HL-60 (cell line): ENCODE data around the gene CRY2.

Experiments
- GABPA ChIP-seq: IDR thresholded peaks from 2 replicates; pipeline ENCODE4 v1.6.1; 2012; ENCODE audit warnings: low read depth
- POLR2AphosphoS5 ChIP-seq: IDR thresholded peaks from 2 replicates; pipeline ENCODE4 v1.6.1; 2012; ENCODE audit warnings: low read depth
- REST ChIP-seq: IDR thresholded peaks from 2 replicates; pipeline ENCODE4 v1.6.1; 2012; ENCODE audit warnings: low read depth; ENCODE audit not compliant: insufficient replicate concordance
- TF ChIP-seq, protein P1 (sequence below): IDR thresholded peaks from one replicate; pipeline ENCODE4 v1.5.1; 2011; ENCODE audit warnings: low read length, control low read depth, inconsistent platforms; ENCODE audit not compliant: insufficient read depth

GRCh38 chr11:45877845-45878244, 30.6 kb downstream of the CRY2 start:
- TF ChIP-seq REST (no peak), POLR2AphosphoS5 (no peak), GABPA (no peak)
- TF ChIP-seq, protein P1, sequence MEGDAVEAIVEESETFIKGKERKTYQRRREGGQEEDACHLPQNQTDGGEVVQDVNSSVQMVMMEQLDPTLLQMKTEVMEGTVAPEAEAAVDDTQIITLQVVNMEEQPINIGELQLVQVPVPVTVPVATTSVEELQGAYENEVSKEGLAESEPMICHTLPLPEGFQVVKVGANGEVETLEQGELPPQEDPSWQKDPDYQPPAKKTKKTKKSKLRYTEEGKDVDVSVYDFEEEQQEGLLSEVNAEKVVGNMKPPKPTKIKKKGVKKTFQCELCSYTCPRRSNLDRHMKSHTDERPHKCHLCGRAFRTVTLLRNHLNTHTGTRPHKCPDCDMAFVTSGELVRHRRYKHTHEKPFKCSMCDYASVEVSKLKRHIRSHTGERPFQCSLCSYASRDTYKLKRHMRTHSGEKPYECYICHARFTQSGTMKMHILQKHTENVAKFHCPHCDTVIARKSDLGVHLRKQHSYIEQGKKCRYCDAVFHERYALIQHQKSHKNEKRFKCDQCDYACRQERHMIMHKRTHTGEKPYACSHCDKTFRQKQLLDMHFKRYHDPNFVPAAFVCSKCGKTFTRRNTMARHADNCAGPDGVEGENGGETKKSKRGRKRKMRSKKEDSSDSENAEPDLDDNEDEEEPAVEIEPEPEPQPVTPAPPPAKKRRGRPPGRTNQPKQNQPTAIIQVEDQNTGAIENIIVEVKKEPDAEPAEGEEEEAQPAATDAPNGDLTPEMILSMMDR = no peak
